CD4-positive, alpha-beta T cell treated with Interferon alpha-2 for 1 hour (primary cell): ENCODE data around the gene ALX1.

Experiments
- DNase-seq, 2 donors: peaks; one replicate each; pipeline ENCODE4 v3.0.0-alpha.2; 2020 to 2022

ALX1 gene

GRCh38 chr12:85308374-85308773 lies 28.4 kb downstream of the ALX1 start:
- no peak for DNase-seq

GRCh38 chr12:85309125-85309566 lies 29.1 kb downstream of the ALX1 start:
- DNase-seq, result no peak

GRCh38 chr12:85310025-85310424 lies 30.0 kb downstream of the ALX1 start:
- DNase-seq, result no peak

GRCh38 chr12:85310456-85311076 lies 30.5 kb downstream of the ALX1 start:
- DNase-seq, result no peak

GRCh38 chr12:85317866-85318636 lies 38.0 kb downstream of the ALX1 start:
- DNase-seq, result peak in 1 of 2 donors; percentile 34

- no peak for DNase-seq
Measured at GRCh38 chr12:85322715-85323114, 42.7 kb downstream of the ALX1 start.

GRCh38 chr12:85325442-85325841 lies 45.4 kb downstream of the ALX1 start:
- no peak for DNase-seq

GRCh38 chr12:85329913-85330312 lies 49.9 kb downstream of the ALX1 start:
- DNase-seq, result no peak

GRCh38 chr12:85348779-85349178 lies 68.8 kb downstream of the ALX1 start:
- DNase-seq, result no peak

GRCh38 chr12:85350356-85350755 lies 70.3 kb downstream of the ALX1 start:
- no peak for DNase-seq
